Dedifferentiated amniotic fluid mesenchymal stem cell (primary cell): ENCODE measurements around the gene ASTE1.
"Not testable (repeated sequence)": the region's sequence is repeated elsewhere in the genome, so short reads cannot be mapped to it uniquely, and the experiment has no call there.

ENCODE experiments used
- DNase-seq: peaks from one replicate; pipeline ENCODE4 v3.0.0-alpha.2; 2016; ENCODE audit errors: extremely low spot score

ASTE1 gene, protein sequence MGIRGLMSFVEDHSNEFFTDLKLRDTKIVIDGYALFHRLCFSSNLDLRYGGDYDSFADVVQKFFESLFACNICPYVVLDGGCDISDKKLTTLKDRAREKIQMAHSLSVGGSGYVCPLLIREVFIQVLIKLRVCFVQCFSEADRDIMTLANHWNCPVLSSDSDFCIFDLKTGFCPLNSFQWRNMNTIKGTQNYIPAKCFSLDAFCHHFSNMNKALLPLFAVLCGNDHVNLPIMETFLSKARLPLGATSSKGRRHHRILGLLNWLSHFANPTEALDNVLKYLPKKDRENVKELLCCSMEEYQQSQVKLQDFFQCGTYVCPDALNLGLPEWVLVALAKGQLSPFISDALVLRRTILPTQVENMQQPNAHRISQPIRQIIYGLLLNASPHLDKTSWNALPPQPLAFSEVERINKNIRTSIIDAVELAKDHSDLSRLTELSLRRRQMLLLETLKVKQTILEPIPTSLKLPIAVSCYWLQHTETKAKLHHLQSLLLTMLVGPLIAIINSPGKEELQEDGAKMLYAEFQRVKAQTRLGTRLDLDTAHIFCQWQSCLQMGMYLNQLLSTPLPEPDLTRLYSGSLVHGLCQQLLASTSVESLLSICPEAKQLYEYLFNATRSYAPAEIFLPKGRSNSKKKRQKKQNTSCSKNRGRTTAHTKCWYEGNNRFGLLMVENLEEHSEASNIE

DNA sequence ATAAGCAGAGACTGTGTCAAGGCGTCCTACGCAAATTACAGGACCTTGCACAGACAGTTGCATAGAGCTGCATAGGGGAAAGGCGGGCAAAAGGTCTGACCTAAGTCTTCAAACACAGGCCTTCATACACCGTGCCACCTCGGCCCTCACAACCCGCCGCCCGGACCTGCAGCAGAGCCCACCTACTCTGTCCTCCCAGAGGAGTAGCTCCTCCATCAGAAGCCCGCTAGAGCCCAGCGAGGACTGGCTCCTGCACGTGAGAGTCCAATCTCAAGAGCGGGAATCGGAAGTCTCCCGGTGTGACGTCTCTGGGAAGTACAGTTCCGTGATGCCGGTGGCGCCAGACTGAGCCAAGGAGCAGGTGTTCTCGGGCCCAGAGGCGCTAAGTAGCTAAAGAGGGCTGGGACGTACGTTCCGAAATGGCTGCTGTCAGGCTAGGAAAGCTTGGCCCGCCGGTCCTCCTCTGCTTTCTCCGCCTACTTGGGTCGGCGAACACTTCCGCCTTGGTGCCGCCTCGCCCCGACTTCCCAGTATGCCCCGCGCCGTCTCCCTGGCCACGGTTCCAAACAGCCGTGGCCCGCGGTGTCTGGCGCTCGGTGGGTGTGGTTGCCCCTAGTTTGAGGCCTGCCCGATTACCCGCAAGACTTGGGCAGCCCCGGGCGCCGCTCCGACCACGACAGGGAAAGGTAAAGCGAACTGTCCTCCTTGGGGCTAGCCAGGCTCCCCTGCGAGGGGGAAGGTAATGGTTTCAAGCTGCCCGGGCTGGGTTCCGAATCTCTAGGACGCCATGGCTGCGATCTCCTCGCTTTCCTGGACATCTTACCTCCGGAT is at the start of gene ASTE1, which contains the start of gene NEK11:
Gene ASTE1, minus strand, starts transcription at position 505 of the 831 bp plus-strand sequence. CDS start 1,519 bp downstream, outside the sequence.
Gene NEK11, plus strand, starts transcription at position 557 of the 831 bp plus-strand sequence. CDS start 2,832 bp downstream, outside the sequence.
- DNase-seq = peak; percentile 84

DNA sequence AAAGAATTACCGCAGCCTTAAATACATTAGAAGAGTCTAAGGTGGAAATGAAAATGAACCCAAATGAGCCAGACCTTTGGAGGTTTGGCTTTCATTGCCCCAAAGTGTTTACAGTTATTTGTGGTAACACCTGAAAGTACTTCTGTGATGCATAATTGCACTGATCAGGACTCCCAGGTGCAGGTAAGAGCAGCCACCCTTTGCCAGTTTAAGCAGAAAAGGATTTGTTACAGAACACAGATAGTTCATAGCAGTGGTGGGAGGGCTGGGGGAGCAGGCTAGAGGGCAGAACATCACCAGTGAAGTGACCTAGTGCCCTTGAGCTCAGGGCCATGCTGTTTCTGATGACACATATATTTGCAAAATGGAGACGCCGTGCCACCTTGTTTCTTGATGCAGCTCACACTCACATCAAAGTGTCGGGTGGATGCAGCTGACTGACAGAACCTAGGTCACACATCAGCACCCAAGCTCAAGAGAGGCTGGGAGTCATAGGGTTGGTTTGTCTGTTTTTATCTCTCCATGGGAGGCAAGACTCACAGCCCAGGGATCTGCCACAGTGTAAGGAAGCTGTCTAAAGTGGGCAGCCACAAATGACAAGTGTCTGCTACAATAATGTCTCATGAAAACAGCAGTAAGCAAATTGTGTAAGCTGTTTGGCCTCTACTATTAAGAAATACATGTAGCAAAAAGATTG is 49.2 kb upstream of the ASTE1 start:
- no peak for DNase-seq

DNA sequence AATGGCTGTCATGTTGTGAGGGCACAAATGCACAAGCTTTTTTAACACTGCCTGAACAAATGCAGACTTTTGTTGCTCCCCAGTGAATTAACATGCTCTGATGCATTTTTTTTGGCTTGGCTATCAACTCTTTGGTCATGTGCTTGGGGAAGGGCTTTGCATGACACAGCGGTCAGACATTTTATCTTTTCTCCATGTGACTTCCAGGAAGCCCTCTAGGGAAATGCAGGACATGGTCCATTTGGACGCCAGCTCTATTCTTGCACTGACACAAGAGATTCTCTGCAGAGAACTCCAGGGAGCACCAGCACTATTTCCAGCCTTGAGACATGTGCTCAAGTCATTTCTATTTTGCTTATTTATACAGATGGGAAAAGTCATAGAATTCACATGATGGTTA is 46.2 kb upstream of the ASTE1 start:
- DNase-seq = no peak

DNA sequence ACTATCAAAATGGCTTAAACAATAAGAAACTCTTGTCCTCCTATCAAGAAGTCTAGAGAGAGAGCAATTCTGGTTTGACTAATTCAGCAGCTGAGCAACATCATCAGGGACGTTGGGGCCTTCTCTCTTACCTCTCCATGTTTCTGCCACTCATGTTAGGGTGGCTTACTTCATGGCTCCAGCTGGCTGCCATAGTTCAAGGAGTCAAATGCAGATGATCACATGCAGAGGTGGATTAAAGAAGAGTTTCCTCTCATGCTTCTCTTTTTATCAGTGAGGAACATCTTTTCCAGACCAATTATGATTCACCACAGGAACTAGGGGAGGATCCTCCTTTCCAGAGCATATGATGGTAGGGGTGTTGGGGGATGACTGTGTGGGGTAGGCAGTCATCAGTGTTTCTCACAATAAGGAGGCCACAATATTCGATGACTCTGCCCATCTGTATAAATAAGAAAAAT is 45.5 kb upstream of the ASTE1 start:
- no peak for DNase-seq

DNA sequence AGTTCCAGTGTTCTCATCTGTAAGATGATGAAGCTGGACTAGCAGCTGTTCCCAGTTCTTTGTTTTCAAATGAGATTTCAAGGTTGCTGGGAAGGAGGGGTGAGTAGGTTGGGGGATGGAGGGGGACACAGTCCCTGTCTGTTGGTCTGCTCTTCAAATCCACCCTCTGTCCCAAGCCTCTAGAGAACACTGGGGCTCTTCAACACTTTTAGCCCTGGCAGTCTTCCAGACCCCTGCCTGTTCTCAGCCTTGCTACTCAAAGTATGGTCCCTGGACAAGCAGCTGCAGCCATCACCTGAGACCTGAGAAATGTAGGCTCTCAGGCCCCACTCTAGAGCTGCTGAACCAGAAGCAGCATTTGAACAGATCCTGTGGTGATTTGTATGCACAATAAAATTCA is 41.4 kb upstream of the ASTE1 start:
- no peak for DNase-seq

DNA sequence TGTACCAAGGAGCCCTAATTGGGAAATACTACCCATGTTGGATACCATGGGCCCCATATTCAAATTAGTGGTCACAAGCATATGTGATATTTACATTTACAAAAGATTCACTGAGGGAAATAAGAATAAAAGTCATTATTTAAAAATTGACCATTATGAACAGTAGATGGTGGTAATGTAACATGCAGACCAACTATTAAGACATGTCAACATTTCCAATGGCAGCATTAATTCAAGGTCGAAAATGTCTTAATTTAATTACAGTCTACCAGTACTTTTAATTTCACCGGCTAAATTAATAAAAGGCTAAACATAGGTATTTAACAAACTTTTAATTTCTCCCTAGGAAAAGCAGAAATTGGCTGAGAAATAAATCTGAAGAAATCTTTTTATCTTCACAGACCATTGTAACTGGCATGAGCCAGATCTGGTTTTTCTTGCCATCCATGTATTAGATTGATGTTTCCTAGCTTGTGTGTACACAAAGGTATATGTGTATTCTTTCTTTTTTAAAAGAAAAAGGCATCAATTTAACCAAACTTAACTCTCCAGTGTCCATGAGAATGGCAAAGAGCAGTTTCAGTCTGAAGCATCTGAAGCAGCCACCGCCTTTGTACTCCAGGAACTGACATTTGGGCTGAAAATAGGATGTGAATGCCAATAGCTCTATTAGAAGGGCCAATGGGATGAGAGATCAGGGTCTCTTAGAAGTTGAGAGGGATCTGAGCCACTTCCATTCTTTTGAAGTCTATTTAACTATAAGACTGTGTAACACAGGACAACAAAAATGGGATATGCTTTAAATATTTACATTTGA is 26.6 kb upstream of the ASTE1 start:
- no peak for DNase-seq

DNA sequence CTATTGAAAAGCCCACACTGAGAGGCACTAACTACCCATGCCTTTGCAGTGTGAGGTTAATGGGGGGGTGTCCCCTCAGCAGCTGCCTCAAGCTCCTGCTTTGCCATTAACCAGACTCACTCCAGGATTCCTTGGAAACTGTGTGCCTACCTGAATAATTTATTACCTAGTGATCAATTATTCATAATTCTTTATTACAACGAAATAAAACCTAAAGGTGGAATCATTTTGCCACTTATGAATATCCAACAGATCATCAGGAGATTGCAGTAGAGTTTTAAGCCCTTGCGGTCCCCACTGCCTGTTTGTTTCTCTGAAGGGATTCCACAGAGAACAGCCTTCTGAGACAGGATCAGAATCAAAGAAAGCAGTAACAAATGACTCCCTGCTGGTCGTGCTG is 23.4 kb upstream of the ASTE1 start:
- no peak for DNase-seq

DNA sequence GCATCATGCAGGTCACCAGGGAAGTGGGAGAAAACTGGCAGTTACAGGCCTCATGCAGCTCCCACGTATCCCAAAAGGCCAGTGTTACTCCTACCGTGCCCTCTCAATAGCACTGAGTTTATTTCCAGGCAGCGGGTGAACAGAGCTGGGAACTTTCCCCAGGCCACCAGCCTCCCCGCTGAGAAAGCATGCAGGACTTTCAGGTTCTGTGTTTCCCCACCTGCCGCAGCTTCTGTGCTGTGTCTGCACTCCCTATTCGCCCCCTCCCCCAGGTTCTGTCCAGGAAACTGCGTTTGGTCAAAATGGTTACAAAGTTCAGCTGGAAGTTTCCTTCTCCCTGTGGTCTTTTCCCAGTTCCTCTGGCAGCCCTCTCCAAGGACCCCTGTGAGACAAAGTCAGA is 21.4 kb upstream of the ASTE1 start:
- DNase-seq = no peak

DNA sequence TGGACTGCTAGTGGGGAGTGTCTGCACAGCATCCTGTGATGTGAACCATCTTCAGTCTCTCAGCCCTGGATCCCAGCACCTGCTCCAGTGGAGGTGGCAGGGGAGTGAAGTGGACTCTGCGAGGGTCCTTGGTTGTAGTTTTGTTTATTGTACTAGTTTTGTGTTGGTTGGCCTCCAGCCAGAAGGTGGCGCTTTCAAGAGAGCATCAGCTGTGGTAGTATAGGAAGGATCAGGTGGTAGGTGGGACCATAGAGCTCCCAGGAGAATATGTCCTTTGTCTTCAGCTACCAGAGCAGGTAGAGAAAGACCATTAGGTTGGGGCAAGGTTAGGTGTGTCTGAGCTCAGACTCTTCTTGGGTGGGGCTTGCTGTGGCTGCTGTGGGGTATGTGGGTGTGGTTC is 21.0 kb upstream of the ASTE1 start:
- DNase-seq = no peak

DNA sequence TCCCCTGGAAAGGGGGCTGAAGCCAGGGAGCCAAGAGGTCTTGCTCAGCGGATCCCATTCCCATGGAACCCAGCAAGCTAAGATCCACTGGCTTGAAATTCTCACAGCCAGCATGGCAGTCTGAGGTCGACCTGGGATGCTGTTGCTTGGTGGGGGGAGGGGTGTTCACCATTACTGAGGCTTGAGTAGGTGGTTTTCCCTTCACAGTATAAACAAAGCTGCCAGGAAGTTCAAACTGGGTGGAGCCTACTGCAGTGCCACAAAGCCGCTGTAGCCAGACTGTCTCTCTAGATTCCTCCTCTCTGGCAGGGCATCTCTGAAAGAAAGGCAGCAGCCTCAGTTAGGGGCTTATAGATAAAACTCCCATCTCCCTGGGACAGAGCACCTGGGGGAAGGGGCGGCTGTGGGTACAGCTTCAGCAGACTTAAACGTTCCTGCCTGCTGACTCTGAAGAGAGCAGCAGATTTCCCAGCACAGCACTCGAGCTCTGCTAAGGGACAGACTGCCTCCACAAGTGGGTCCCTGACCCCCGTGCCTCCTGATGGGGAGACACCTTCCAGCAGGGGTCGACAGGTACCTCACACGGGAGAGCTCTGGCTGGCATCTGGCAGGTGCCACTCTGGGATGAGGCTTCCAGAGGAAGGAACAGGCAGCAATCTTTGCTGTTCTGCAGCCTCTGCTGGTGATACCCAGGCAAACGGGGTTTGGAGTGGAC is 15.8 kb upstream of the ASTE1 start:
- not testable (repeated sequence) for DNase-seq

DNA sequence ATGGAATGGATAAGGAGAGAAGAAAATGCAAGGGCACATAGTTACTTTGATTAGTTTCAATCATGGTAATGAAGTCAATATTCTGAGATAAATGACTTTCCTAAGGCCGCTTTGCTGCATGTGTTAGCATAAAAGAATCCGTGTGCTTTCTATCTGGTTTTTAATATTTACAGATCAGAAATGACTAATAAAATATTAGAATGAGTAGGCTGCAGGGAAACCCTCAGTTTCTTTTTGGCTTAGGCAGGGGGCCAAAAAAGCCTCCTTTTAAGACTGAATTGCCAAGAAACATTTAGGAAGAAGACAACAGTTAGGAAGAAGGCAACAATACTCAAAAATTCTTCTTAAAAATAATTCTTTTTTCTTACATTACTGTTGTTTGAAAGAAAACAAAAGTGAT is 11.7 kb upstream of the ASTE1 start:
- no peak for DNase-seq

DNA sequence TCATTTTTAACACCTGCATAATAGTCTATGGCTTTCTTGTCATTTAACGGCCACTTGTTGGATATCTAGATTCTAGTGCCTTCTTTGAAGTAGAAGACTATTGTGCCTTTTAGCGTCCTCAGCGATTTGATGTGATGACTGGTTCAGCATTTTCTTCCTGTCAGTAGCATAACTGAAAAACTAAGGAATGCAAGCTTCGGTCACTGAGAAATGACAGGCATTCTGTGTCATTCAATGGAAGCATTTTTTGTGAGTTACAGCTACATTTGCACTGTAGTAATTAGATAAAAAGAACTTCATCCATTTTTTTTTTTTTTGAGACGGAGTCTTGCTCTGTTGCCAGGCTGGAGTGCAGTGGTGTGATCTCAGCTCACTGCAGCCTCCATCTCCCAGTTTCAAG is 10.4 kb upstream of the ASTE1 start:
- peak; percentile 19 for DNase-seq

DNA sequence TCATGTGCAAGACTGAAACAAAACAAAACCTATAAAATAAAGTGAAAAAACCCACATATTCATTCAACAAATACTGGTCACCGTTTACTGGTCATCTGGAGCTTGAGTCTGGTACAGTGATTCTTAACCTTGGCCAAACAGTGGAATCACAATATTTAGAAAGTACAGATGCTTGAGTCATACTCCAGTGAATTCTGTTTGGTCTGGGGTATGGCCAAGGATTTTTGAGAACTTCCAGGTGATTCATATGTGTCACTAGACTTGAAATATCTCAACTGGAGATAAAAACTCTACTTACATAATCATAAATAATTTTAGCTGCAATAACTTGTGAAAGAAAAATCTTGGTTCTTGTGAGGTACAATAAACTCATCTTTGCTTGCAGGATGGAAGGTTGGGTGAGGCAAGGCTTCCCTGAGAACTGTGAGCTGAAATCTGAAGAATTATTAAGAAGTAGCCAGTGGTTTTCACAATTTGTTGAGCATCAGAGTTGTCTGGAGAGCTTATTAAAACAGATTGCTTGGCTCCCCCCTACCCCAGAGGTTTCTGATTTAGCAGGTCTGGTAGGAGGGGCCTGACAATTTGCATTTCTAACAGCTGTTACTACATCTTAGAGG is 9.7 kb upstream of the ASTE1 start:
- DNase-seq = no peak

DNA sequence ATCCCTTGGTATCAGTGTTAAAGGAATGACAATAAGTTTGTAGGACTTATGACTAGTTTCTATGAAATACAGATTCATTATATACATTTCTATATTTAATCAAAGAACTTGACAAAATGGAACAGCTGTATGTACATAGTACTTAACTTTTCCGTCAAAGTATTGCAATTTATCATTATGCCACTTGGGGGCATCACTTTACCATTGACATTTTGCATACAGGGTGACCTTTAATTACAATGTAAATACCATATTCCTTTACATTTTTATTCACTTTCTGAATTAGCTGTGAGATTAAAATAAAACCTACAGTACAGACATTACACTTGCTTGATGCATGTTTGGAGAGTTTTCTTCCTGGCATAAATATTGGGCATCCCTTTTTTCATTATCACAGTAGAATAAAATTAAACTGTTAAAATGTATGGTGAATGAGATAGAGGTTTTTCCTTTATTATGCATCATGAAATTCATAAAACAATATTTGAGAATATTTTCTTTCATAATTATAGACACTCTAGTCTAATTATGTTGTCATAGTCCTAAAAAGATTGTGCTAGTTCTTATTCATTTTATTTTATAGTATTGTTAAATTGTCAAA is 7.0 kb upstream of the ASTE1 start:
- DNase-seq = peak; percentile 27

DNA sequence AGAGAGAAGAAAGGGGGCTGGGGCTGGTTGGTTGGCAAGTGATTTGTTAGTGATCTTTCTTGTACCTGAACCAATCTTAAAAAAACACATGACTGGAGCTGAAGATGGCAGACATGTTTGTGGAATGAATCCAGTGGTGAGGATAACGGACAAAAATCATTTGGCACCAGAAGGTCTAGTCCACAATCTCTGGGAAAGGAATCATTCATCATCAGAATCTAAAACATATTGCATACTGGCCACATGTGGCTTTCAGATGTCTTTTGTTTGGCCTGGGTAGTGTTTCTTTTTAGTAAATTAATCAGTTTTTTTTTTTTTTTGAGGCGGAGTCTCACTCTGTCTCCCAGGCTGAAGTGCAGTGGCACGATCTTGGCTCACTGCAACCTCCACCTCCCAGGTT is 5.0 kb upstream of the ASTE1 start:
- no peak for DNase-seq

DNA sequence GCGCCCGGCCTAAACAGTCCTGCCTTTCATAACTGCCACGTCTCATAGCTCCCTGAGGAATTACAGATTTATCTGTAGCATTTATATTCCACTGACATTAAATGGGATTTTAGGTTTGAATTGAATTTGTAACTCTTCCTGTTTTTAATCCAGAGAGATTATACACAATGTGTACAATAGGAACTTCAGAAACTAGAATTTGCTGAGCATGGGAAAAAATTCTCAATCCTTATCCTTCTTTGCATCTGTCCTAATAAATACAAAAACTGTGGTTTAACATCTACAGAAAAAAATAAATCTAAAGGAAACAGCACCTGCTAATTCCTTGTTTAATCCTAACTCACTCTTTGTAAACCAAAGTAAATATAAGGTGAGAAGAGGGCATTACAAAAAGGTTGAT is 2.2 kb upstream of the ASTE1 start:
- no peak for DNase-seq

DNA sequence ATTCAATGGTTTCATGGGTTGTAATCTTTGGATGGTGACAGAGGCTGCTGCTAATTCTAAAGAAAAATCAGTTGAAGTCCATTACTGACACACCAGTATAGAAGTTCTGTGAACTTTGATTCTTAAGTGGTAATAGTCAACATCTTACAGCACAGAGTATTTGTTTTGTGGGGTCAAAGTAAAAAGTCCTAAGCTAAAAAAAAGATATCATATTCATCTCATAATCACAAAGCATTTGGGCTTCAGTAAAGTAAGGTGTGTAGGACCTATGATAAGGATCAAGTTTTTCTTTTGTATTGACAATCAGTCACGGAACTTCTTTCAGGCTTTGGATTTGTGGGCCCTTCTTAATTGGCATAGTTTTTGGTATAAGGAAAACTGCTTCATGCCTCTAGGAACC is 1.1 kb downstream of the ASTE1 start:
- DNase-seq = no peak

DNA sequence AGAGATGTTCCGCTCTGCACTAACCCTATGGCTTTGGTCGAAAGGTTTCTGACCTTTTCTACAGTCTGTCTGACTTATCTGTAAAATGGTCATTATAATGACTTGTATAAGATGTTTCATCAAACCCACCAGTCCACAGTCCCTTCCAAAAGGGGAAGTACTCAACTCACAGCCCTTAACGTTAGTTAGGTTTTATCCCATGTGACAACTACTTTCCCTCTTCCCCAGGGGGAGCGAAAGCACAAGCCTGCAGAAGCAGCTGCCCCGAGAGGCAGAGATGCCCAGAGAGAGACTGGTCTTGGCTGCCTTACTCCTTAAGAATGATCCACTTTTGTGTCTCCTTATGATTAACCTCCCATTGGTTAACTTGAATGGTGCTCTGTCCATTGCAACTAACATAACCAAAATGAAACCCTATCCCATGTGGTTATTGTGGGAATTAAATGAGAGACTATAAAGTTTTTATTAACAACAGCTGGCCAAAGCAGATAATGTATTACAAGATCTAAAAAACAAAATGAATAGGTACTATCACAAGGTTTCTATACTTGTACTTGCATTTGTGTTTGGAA is 6.4 kb downstream of the ASTE1 start:
- DNase-seq = no peak

DNA sequence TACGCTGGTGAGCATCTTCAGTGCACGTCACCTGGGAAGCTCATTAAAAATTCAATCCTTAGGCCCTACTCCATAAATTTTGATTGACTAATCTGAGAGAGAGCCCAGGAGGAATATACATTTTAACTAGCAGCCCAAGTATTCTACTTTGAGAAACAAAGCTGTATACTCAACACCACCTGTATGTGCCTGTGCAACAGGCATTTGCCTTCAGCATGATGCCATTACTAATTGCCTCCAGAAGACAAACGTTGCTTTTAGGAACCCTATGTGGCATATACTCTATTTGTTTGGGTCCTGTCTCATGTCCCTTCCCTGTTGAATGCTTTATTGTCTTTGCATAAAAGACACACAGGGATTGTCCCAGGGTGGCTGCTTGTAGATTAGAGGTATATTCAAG is 7.7 kb downstream of the ASTE1 start:
- DNase-seq = no peak
